GM21529 (cell line): ENCODE results near the gene SLC9A4.

Source experiments
- ATAC-seq: cut with Tn5 transposase; IDR thresholded peaks from one replicate; pipeline ENCODE4 v1.9.1; 2021; ENCODE audit not compliant: unreplicated experiment

The SLC9A4 gene

GRCh38 chr2:102473020-102473419, at the start of gene SLC9A4:
TSS of gene SLC9A4 (plus strand) at chr2:102473226. CDS start at chr2:102473760, 534 bp downstream.
- peak; percentile 64 for ATAC-seq

DNA sequence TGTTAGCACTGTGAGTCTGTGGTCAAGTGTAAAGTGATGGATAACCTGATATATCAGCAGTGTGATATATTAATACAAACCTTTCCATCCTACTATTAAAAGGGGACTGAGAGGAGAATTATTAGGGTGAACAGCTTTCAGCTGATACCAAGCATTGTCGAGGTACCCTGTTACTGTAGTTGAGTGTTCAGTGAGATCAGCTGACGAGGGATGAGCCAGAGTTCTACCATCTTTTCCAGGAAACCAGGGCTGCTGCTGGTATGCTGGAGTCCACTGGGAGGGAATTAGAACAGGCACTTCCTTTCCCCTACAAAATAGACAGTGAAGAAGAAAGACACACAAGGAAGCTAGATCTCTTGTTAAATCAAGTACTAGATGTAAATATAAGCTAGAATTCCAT, 49.7 kb upstream of the SLC9A4 start:
- ATAC-seq = no peak

GRCh38 chr2:102424754-102425153, 48.3 kb upstream of the SLC9A4 start:
- peak; percentile 92 for ATAC-seq

DNA sequence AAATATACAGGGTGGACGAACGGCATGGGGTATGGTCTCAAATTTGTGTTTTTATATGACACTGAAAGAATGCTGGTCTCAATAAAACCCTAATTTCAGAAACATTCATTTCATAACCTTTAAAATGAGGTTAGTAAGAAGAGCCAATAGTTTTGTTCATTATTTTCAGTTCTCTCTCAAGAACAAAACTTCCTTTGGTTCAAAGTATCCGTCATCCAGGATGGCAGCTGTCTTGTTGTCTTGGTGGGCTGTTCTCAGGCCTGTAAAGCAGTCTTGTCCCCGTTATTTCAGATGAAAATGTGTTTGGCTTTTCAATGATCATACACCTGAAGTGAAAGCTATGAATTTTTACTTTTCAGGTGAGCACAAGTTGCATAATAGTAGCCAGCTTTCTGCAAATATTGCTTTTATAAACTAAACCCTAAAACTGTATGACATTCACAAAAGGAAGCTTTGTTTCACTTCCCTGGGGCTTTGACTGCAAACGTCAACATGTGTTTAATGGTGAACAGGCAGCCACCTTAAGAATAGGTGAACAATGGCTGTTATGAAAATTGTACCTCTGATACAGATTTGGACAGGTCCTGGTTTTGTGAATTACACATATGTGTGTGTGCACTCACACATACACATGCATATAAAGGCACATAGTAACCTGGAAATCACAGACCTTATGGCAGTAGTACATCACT, 47.4 kb upstream of the SLC9A4 start:
- peak; percentile 46 for ATAC-seq

DNA sequence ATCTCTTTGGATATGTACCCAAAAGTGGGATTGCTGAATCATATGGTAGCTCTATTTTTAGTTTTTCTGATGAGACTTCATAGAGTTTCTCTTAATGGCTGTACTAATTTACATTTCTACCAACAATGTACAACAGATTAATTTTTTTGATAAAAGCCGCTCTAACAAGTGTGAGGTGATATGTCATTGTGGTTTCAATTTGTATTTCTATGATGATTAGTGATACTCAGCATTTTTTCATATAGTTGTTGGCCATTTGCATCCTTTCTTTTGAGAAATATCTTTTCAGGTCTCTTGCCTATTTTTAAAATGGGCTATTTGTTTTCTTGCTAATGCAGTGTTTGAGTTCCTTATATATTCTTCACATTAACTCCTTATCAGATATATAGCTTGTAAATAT, 45.8 kb upstream of the SLC9A4 start:
- ATAC-seq = no peak

GRCh38 chr2:102428573-102428972, 44.5 kb upstream of the SLC9A4 start:
- no peak for ATAC-seq

DNA sequence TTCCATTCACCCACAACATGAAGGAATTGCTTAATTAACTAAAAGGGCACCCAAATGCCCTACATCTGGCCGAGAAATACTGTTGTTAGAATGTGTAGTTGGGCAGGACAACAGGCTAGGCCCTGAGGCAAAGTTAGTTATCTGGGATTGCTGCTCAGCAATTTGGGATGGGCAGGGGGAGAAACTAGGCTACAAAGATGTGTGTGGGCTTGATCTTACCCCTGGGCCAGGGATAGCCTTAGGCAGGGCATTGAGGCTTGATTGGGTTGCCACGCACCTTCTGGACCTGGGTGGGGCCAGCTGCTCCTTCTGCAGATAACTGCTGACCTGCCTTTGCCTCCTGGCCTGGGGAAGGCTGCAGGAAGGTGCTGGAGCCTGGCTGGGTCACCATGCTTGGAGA, 40.6 kb upstream of the SLC9A4 start:
- no peak for ATAC-seq

DNA sequence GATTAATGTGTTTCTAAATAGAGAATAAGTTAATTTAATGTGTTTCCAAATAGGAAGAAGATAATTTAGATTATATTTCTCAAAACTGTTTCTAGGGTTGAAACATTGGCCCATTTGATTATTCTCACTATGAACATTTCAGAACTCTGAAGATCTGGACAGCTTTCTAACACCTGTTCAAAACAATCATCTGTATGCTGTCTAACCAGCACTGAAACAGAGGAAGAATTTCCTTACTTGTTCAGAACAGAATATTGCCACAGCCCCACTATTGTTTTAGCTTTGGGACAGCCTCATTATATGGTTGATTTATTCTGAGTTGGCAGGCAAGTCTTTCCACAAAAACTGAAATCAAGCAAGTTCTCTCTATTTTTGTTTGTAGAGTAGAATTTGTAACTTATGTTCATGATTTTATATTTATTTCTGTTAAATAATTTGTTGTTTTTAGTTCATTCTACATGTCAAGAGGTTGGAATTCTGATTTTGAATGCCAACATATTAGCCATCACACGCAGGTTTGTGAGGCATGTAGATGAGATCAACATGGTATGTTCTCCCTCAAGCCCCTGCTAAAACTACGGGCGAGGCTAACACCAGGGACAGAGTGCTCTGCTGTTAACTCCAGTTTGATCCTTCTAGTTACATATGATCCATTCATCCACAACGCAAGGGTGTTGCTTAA, 38.9 kb upstream of the SLC9A4 start:
- ATAC-seq = no peak

- ATAC-seq = no peak
These were observed 38.2 kb upstream of the SLC9A4 start for GRCh38 chr2:102434655-102435381.

DNA sequence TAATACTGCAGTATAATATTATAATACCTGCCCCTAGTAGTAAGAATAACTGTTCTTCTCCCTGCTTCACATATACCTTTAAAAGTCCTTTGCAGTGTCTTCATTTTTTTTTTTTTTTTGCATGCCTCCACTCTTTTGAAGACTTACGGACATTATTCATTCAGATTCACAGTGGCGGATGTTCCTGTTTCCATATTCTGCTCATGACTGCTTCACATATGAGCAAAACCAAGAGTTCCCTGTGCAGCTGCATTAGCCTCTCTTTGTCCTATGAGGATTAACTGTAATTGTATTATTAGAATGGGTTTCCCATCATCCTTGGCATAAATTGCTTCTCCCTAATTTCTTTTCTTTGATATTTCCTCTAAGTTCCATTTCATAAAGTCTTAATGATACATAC, 37.3 kb upstream of the SLC9A4 start:
- no peak for ATAC-seq

DNA sequence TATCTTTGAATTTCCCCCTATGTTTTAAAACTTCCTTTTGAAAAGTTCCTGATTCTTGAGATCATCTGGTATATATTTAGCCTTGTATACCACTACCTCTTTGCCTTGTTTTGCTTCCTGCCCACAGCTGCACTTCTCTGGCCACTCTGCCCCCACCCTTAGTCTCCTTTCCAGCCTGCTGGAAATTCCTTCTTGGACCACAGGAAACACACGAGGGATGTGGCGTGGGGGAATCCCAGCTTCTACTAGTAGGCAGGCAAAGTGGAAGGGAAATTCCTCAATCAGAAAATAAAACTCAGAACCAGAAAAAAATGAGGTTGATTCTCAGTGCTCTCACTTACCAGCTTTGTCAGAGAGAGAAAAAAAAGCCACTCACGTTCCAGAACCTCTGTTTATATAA, 36.7 kb upstream of the SLC9A4 start:
- no peak for ATAC-seq

GRCh38 chr2:102437122-102437521, 35.9 kb upstream of the SLC9A4 start:
- no peak for ATAC-seq

- ATAC-seq = no peak
These were observed 34.9 kb upstream of the SLC9A4 start for GRCh38 chr2:102438111-102438510.

DNA sequence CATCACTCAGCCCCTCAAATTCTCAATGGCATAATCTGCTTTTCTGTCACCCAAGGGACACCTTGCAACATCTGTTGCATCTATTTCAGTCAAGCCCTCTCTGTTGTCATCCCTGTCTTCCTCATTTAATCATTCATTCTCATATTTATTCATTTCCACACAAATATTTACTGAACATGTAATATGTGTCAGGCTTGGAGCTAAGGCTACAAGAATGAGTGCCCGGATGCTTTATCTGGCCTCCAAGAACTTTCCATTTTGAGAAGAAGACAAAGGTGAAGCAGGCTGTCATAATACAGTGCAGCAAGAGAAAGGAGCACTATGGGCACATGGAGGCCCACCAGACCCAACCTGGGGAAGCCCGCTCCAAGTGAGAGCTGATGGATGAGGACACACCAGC, 34.4 kb upstream of the SLC9A4 start:
- ATAC-seq = no peak

- no peak for ATAC-seq
These were observed 33.8 kb upstream of the SLC9A4 start for GRCh38 chr2:102439065-102439695.

DNA sequence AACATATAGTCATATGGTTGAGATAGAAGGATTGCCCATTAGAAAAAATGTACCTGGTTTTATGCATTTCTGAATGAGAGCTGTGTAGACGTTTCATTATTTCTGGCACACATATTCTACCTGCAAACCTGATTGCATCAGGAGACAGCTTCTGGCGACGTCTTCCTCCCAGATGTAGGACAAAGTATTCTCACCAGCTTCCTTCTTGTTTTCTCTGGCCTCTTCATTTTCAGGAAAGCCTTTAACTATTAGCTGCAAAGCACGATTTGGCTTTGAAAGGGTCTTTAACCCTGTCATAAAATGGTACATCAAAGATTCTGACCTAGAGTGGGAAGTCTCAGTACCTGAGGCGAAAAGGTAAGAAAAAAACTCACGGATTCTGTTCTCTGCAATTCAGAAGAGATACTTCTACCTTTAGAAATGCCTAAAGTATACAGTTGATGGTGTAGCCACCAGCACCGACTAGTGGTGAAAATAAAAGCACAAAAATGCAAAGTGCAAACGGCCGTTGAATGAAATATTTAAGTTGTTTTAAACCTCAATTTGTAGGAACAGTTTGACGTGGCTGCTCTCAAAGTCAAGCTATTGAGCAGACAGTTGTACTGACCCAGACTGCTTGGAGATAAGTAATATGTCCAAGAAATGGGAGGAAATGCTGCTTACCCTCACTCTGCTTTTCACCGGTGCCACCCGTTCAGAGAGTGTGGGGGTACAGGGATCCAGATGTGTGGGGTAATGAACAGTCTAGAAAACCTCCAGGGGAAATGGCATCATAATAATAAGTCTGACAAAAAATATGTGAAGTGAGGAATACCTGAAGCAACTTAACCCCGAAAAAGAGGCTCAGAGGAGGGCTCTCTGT, 29.8 kb upstream of the SLC9A4 start:
- ATAC-seq = peak; percentile 68

DNA sequence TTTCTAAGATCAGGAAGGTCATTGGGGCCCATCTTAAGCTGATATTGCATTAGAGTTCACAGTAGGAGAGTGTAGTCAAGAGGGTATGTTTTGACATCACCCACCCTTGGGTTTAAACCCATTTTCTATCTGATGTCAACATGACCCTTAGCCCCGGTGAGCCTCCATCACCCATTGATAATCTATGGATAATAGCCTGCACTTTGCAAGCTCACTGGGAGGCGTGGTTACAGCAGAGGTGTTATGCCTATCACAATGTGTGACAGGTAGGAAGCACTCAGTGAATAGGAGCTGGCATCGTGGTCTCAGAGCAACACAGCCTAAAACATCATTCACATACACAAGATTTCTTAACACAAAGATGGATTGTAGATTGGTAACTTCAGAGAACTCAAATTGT, 28.8 kb upstream of the SLC9A4 start:
- no peak for ATAC-seq

- ATAC-seq = no peak
These were observed 26.1 kb upstream of the SLC9A4 start for GRCh38 chr2:102446936-102447335.

DNA sequence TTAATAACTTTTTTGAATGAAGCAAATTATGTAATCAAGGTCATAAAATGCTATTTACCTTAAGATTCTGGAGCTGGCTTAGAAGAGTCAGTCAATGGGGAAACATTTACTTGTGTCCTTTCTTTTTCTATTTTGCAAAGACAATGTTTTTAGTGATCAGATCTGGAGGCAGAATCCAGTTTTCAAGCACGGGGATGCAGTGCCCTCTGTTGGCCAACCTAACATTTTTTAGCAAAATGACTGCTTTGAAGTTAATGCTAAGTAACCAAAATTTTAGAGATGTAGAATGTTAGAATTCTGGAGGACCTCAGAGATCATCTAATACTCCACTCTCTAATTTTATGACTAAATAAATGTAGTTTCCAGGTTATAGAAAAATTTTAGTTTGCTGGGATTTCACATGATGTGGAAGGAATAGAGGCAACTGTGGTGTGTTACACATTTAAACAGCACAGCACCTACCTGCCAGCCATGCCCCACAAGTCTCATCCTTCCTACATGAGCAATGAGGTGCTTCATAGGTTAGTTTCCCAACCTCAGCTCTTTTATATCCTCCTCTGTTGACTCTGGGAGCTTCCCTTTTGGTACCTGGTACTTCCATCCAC, 23.6 kb upstream of the SLC9A4 start:
- no peak for ATAC-seq

GRCh38 chr2:102451968-102452367, 21.1 kb upstream of the SLC9A4 start:
- ATAC-seq = no peak
